K562 (cell line): ENCODE data around the gene TTC21A.

Experiments
- CBX5 ChIP-seq: IDR thresholded peaks from 2 replicates; pipeline ENCODE4 v1.6.1; 2014; ENCODE audit warnings: low read depth, borderline replicate concordance
- CTCF ChIP-seq, 3 experiments: IDR thresholded peaks in 2 of 3; conservative IDR thresholded peaks in 1 of 3; 2 replicates each; pipeline ENCODE4 v1.5.1; 2011 to 2012; ENCODE audit warnings: low read length in 3 of 3, mild to moderate bottlenecking in 3 of 3, control low read depth in 2 of 3, improper control_type of control experiment in 1 of 3, inconsistent platforms in 1 of 3, low read depth in 1 of 3, mixed read lengths in 1 of 3, moderate library complexity in 1 of 3; ENCODE audit not compliant: insufficient read depth in 2 of 3
- FOS ChIP-seq: IDR thresholded peaks from 3 replicates; pipeline ENCODE4 v1.6.1; 2011; ENCODE audit not compliant: insufficient read length; ENCODE audit errors: extremely low read depth
- HMG20A ChIP-seq: fragments of 450-650 bp; formaldehyde crosslinking; conservative IDR thresholded peaks from 2 replicates; pipeline ENCODE4 v1.4.0; 2020; ENCODE audit warnings: mild to moderate bottlenecking, mixed read lengths
- SETDB1 ChIP-seq: IDR thresholded peaks from one replicate; pipeline ENCODE4 v1.6.1; 2012; ENCODE audit warnings: low read length, control low read depth, inconsistent platforms
- SMC3 ChIP-seq: conservative IDR thresholded peaks from 2 replicates; pipeline ENCODE4 v1.6.1; 2011; ENCODE audit warnings: low read depth, low read length, improper control_type of control experiment; ENCODE audit not compliant: insufficient read depth
- SP2 ChIP-seq: IDR thresholded peaks from 2 replicates; pipeline ENCODE4 v1.6.1; 2011; ENCODE audit warnings: mild to moderate bottlenecking, low read depth, low read length, moderate library complexity; ENCODE audit not compliant: poor library complexity, severe bottlenecking; ENCODE audit errors: extremely low read depth
- ZBTB11 ChIP-seq, 3 experiments: fragments of 200-800 bp in 1 of 3; fragments of 250-450 bp in 1 of 3; fragments of 450-650 bp in 1 of 3; sonication (Bioruptor Pico) in 1 of 3; sonication (Bioruptor generic) in 1 of 3; formaldehyde crosslinking in 1 of 3; IDR thresholded peaks; 2 replicates each; pipeline versions ENCODE4 v1.6.1 to v1.8.0; 2016 to 2022; ENCODE audit warnings: mild to moderate bottlenecking in 2 of 3, missing genetic modification characterization in 2 of 3, missing compliant biosample characterization in 1 of 3, moderate library complexity in 1 of 3
- ZNF232 ChIP-seq: sonication (generic); formaldehyde crosslinking; IDR thresholded peaks from 2 replicates; pipeline ENCODE4 v1.8.0; 2022; ENCODE audit warnings: mild to moderate bottlenecking, missing genetic modification reagents
- ZNF592 ChIP-seq: fragments of 450-650 bp; IDR thresholded peaks from 2 replicates; pipeline ENCODE4 v1.6.1; 2017; ENCODE audit warnings: antibody characterized with exemption, mild to moderate bottlenecking
- ZNF699 ChIP-seq: fragments of 250-450 bp; sonication (Bioruptor Pico); IDR thresholded peaks from 2 replicates; pipeline ENCODE4 v1.8.0; 2021; ENCODE audit warnings: mild to moderate bottlenecking, moderate library complexity; ENCODE audit not compliant: insufficient replicate concordance
- ZSCAN32 ChIP-seq: fragments of 450-650 bp; formaldehyde crosslinking; IDR thresholded peaks from 2 replicates; pipeline ENCODE4 v1.4.0; 2020; ENCODE audit warnings: mild to moderate bottlenecking, moderate library complexity

- TF ChIP-seq SP2: no peak
- no peak for TF ChIP-seq ZBTB11 (CRISPR knock-in tag; IDR thresholded peaks at IDR 0.05)
- TF ChIP-seq ZNF592: no peak
- no peak for TF ChIP-seq ZNF699 (CRISPR knock-in tag)
- no peak for TF ChIP-seq FOS
- TF ChIP-seq ZNF232 (CRISPR knock-in tag): no peak
- no peak for TF ChIP-seq CBX5
- no peak for TF ChIP-seq SETDB1
- no peak for TF ChIP-seq HMG20A (CRISPR knock-in tag)
- no peak for TF ChIP-seq SMC3
- TF ChIP-seq CTCF (IDR thresholded peaks at IDR 0.05 in 2 of 3, conservative IDR thresholded peaks at IDR 0.05 in 1 of 3; ENCODE audit: insufficient read depth in 2 of 3, low read depth in 1 of 3, low read length in 3 of 3): no peak
- TF ChIP-seq ZSCAN32: no peak
Observed at GRCh38 chr3:39135170-39135805, 27.8 kb downstream of the TTC21A start.
